ENCODE data around the gene KBTBD7. TPM values are rescaled to one million over a fixed set of nuclear protein-coding genes. Genes with fewer than 3 reads are reported as not detected.

Gene KBTBD7
- total and polyA plus RNA-seq, 2 of the 8 experiments (the other 6 are each of a cell fraction or from before 2014, with no cell fraction given): 10.2 to 17.4 TPM

DNA sequence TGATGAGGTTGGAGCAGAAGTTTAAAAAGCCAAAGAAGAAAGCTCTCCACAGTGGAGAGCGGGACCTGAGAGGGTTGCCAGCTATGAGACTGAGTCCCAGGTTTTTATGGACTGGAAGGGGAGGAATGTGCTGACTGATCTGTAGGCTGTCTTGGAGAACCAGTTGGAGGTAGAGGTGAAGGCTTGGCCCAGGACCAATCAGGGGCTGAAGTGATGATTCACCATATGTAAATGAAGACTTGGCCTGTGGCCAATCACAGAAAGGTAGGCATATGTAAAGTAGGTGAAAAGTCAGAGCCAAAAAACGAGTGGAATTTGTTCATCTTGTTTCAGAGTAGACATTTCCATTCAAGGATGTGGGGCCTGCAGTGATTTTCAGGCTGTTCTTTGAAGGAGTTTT lies 44.3 kb downstream of the KBTBD7 start:
- Histone ChIP-seq H4K20me1 (replicated peaks in 1 of 2; ENCODE audit: control insufficient read depth in 1 of 2, insufficient read depth in 2 of 2, low read length in 2 of 2) (no peaks in the 10 kb centered on the region), H2AK5ac (ENCODE audit: low read depth, low read length) (no peak overlapping the region), H3K27me3 (replicated peaks in 1 of 4; ENCODE audit: control insufficient read depth in 3 of 4, extremely low read depth in 1 of 4, insufficient read depth in 3 of 4, low read length in 3 of 4) (no peaks in the 10 kb centered on the region), H3K79me2 (ENCODE audit: control insufficient read depth in 1 of 2, insufficient read depth in 2 of 2, low read length in 2 of 2) (no peaks in the 10 kb centered on the region), H2BK15ac (ENCODE audit: low read length) (no peak overlapping the region), H2BK12ac (ENCODE audit: low read depth, low read length) (no peak overlapping the region), H3K23me2 (ENCODE audit: low read depth, low read length) (no peaks in the 10 kb centered on the region), H3K18ac (ENCODE audit: extremely low read depth, low read length) (no peak overlapping the region), H2BK20ac (ENCODE audit: low read length) (no peak overlapping the region), H2AFZ (ENCODE audit: low read length) (no peak overlapping the region), H2BK120ac (replicated peaks; ENCODE audit: low read depth, low read length) (no peak overlapping the region), H3K4me2 (ENCODE audit: insufficient read depth in 1 of 2, low read depth in 2 of 2, low read length in 2 of 2) (no peak overlapping the region), H3K23ac (ENCODE audit: insufficient read length) (no peak overlapping the region), H3K56ac (replicated peaks; ENCODE audit: insufficient read length, low read depth, low read length) (no peak overlapping the region), H3K4me3 (ENCODE audit: extremely low read depth in 1 of 4, insufficient read depth in 2 of 4, low read depth in 3 of 4, low read length in 4 of 4) (no peak overlapping the region), H3K4me1 (replicated peaks in 1 of 4; ENCODE audit: control insufficient read depth in 3 of 4, insufficient read depth in 4 of 4, low read length in 3 of 4) (no peaks in the 10 kb centered on the region), H4K91ac (replicated peaks; ENCODE audit: insufficient read length, low read length) (no peak overlapping the region), H4K5ac (ENCODE audit: insufficient read length, low read depth, low read length) (no peak overlapping the region), H3K14ac (ENCODE audit: insufficient read length) (no peak overlapping the region), H2BK5ac (ENCODE audit: low read depth, low read length) (no peak overlapping the region), H4K8ac (ENCODE audit: extremely low read depth, insufficient read depth, low read length) (no peak overlapping the region), H3K9me3 (ENCODE audit: insufficient read depth in 2 of 2, low read depth in 1 of 2, low read length in 1 of 2) (peaks cover 30 to 37% of the 10 kb centered on the region in 2 experiments), H3K36me3 (ENCODE audit: control insufficient read depth in 2 of 4, insufficient read depth in 4 of 4, low read length in 3 of 4) (peaks cover 0 to 20% (median 5%) of the 10 kb centered on the region in 4 experiments; a peak in 4 of 8 replicates), H3K9ac (replicated peaks in 1 of 4; ENCODE audit: extremely low read depth in 1 of 4, low read depth in 3 of 4, low read length in 3 of 4) (no peak overlapping the region), H3K27ac (ENCODE audit: low read depth, low read length) (no peak overlapping the region), H3K4ac (replicated peaks; ENCODE audit: insufficient read length, low read depth, low read length) (no peak overlapping the region), H3K79me1 (ENCODE audit: low read depth, low read length) (no peaks in the 10 kb centered on the region)
- no peak for DNase-seq (ENCODE audit: low read depth in 1 of 2, low spot score in 2 of 2)
- no peak for FAIRE-seq
- ChIA-PET CTCF (ENCODE audit: partially characterized antibody) (interaction anchor here (0.6 to 0.7 kb wide), 2 partner anchors 37 to 778 kb away, joined by 3 to 4 read pairs; no protein-coding TSS in a partner anchor), POLR2A (ENCODE audit: partially characterized antibody) (no interaction called here)
- WGBS, 2 experiments (ENCODE audit: extremely low coverage in 1 of 2, insufficient coverage in 1 of 2, insufficient read length in 1 of 2, insufficient replicate concordance in 2 of 2, low coverage in 1 of 2, low lambda C conversion rate in 2 of 2, missing lambda C conversion rate in 1 of 2): 89% methylated on average over 2 of the region's 2 CpGs; no CpG with 5 or more reads in 1 of the 2 experiments
- TF ChIP-seq RNF2 (IDR thresholded peaks at IDR 0.05; ENCODE audit: borderline replicate concordance, low read depth, low read length, missing control alignments, poor library complexity, severe bottlenecking) (no peak), SRF (IDR thresholded peaks at IDR 0.05; ENCODE audit: low read depth, low read length) (no peak), ZNF274 (IDR thresholded peaks at IDR 0.05; ENCODE audit: borderline replicate concordance, extremely low read depth, low read length) (no peak), HDAC2 (IDR thresholded peaks at IDR 0.05; ENCODE audit: borderline replicate concordance in 1 of 2, low read depth in 2 of 2, low read length in 2 of 2) (no peak), EGR1 (IDR thresholded peaks at IDR 0.05; ENCODE audit: borderline replicate concordance, low read depth, low read length) (no peak), JUND (IDR thresholded peaks at IDR 0.05; ENCODE audit: low read length) (no peak), KDM4A (IDR thresholded peaks at IDR 0.05; ENCODE audit: low read depth, low read length, severe bottlenecking) (no peak), NRF1 (IDR thresholded peaks at IDR 0.05; ENCODE audit: low read depth, low read length) (no peak), EP300 (IDR thresholded peaks at IDR 0.05; ENCODE audit: borderline replicate concordance in 1 of 2, low read depth in 2 of 2, low read length in 2 of 2) (no peak), TAF7 (optimal IDR thresholded peaks at IDR 0.05; ENCODE audit: borderline replicate concordance, low read depth, low read length) (no peak), NANOG (IDR thresholded peaks at IDR 0.05; ENCODE audit: insufficient read depth, low read depth, low read length, poor library complexity, severe bottlenecking) (no peak), SP4 (IDR thresholded peaks at IDR 0.05; ENCODE audit: low read length) (no peak)
- TF ChIP-seq, protein P1, sequence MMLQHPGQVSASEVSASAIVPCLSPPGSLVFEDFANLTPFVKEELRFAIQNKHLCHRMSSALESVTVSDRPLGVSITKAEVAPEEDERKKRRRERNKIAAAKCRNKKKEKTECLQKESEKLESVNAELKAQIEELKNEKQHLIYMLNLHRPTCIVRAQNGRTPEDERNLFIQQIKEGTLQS (IDR thresholded peaks at IDR 0.05; ENCODE audit: insufficient read depth, low read depth, low read length): no peak
